Thyroid gland (tissue), 4 donors: Measurements from ENCODE around the gene MCM5.

Experiments
- POLR2A ChIP-seq, 2 donors: fragments of 450-650 bp; IDR thresholded peaks; one replicate each; pipeline ENCODE4 v1.6.1; 2017; ENCODE audit warnings: antibody characterized with exemption in 2 of 2, mild to moderate bottlenecking in 2 of 2, moderate library complexity in 1 of 2
- TF ChIP-seq, protein P1 (sequence below), 6 experiments: fragments of 200-600 bp in 3 of 6; fragments of 450-650 bp in 3 of 6; sonication (generic) in 3 of 6; IDR thresholded peaks; one replicate each; pipeline ENCODE4 v1.5.1; 2016 to 2019; ENCODE audit warnings: antibody characterized with exemption in 6 of 6, mild to moderate bottlenecking in 2 of 6, inconsistent platforms in 1 of 6, moderate library complexity in 1 of 6

GRCh38 chr22:35445933-35446332 is 46.0 kb downstream of the MCM5 start:
- TF ChIP-seq, protein P1, sequence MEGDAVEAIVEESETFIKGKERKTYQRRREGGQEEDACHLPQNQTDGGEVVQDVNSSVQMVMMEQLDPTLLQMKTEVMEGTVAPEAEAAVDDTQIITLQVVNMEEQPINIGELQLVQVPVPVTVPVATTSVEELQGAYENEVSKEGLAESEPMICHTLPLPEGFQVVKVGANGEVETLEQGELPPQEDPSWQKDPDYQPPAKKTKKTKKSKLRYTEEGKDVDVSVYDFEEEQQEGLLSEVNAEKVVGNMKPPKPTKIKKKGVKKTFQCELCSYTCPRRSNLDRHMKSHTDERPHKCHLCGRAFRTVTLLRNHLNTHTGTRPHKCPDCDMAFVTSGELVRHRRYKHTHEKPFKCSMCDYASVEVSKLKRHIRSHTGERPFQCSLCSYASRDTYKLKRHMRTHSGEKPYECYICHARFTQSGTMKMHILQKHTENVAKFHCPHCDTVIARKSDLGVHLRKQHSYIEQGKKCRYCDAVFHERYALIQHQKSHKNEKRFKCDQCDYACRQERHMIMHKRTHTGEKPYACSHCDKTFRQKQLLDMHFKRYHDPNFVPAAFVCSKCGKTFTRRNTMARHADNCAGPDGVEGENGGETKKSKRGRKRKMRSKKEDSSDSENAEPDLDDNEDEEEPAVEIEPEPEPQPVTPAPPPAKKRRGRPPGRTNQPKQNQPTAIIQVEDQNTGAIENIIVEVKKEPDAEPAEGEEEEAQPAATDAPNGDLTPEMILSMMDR (IDR thresholded peaks at IDR 0.05): no peak
- TF ChIP-seq POLR2A (IDR thresholded peaks at IDR 0.05): no peak
